SK-N-SH (cell line): Measurements from ENCODE around the gene SND1.

Source experiments
- CHD2 ChIP-seq: fragments of 150-350 bp; IDR thresholded peaks from 2 replicates; pipeline ENCODE4 v1.6.1; 2018; ENCODE audit warnings: low read length; ENCODE audit not compliant: partially characterized antibody
- EZH2phosphoT487 ChIP-seq: fragments of 200-600 bp; sonication (generic); IDR thresholded peaks from 2 replicates; pipeline ENCODE4 v1.6.1; 2017; ENCODE audit warnings: low read depth, mixed run types, mild to moderate bottlenecking, antibody characterized with exemption, moderate library complexity, borderline replicate concordance
- GABPA ChIP-seq: IDR thresholded peaks from 2 replicates; pipeline ENCODE4 v1.4.0; 2012; ENCODE audit warnings: low read depth, mild to moderate bottlenecking
- MAX ChIP-seq: IDR thresholded peaks from 2 replicates; pipeline ENCODE4 v1.4.0; 2012; ENCODE audit warnings: low read depth
- MXI1 ChIP-seq: IDR thresholded peaks from 2 replicates; pipeline ENCODE4 v1.6.1; 2012; ENCODE audit warnings: mild to moderate bottlenecking, low read depth, low read length, improper control_type of control experiment
- RCOR1 ChIP-seq: fragments of 150-350 bp; IDR thresholded peaks from 2 replicates; pipeline ENCODE4 v1.6.1; 2017; ENCODE audit warnings: antibody characterized with exemption, low read length
- SMC3 ChIP-seq: IDR thresholded peaks from 2 replicates; pipeline ENCODE4 v1.6.1; 2012; ENCODE audit warnings: low read depth, low read length, improper control_type of control experiment
- USF2 ChIP-seq: fragments of 150-350 bp; IDR thresholded peaks from 2 replicates; pipeline ENCODE4 v1.6.1; 2017; ENCODE audit warnings: antibody characterized with exemption, low read length, low read depth, borderline replicate concordance
- YY1 ChIP-seq: IDR thresholded peaks from 2 replicates; pipeline ENCODE4 v1.4.0; 2012; ENCODE audit warnings: low read depth, mild to moderate bottlenecking
- ZBTB33 ChIP-seq: IDR thresholded peaks from 2 replicates; pipeline ENCODE4 v1.4.0; 2012; ENCODE audit warnings: low read depth, borderline replicate concordance
- TF ChIP-seq, protein P1 (sequence below): fragments of 200-600 bp; sonication (generic); IDR thresholded peaks from 2 replicates; pipeline ENCODE4 v1.6.1; 2017; ENCODE audit warnings: antibody characterized with exemption, mild to moderate bottlenecking, moderate library complexity
- TF ChIP-seq, protein P2 (sequence below): IDR thresholded peaks from 2 replicates; pipeline ENCODE4 v1.6.1; 2012; ENCODE audit warnings: mild to moderate bottlenecking, low read depth, low read length, moderate library complexity

- TF ChIP-seq, protein P1, sequence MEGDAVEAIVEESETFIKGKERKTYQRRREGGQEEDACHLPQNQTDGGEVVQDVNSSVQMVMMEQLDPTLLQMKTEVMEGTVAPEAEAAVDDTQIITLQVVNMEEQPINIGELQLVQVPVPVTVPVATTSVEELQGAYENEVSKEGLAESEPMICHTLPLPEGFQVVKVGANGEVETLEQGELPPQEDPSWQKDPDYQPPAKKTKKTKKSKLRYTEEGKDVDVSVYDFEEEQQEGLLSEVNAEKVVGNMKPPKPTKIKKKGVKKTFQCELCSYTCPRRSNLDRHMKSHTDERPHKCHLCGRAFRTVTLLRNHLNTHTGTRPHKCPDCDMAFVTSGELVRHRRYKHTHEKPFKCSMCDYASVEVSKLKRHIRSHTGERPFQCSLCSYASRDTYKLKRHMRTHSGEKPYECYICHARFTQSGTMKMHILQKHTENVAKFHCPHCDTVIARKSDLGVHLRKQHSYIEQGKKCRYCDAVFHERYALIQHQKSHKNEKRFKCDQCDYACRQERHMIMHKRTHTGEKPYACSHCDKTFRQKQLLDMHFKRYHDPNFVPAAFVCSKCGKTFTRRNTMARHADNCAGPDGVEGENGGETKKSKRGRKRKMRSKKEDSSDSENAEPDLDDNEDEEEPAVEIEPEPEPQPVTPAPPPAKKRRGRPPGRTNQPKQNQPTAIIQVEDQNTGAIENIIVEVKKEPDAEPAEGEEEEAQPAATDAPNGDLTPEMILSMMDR = no peak; the same call in 1 of the 2 replicates
- no peak for TF ChIP-seq EZH2phosphoT487
- no peak for TF ChIP-seq USF2
- TF ChIP-seq RCOR1 = no peak
- no peak for TF ChIP-seq CHD2
- no peak for TF ChIP-seq MXI1
- TF ChIP-seq MAX = no peak
- TF ChIP-seq YY1 = no peak
- no peak for TF ChIP-seq ZBTB33
- no peak for TF ChIP-seq GABPA
- TF ChIP-seq, protein P2, sequence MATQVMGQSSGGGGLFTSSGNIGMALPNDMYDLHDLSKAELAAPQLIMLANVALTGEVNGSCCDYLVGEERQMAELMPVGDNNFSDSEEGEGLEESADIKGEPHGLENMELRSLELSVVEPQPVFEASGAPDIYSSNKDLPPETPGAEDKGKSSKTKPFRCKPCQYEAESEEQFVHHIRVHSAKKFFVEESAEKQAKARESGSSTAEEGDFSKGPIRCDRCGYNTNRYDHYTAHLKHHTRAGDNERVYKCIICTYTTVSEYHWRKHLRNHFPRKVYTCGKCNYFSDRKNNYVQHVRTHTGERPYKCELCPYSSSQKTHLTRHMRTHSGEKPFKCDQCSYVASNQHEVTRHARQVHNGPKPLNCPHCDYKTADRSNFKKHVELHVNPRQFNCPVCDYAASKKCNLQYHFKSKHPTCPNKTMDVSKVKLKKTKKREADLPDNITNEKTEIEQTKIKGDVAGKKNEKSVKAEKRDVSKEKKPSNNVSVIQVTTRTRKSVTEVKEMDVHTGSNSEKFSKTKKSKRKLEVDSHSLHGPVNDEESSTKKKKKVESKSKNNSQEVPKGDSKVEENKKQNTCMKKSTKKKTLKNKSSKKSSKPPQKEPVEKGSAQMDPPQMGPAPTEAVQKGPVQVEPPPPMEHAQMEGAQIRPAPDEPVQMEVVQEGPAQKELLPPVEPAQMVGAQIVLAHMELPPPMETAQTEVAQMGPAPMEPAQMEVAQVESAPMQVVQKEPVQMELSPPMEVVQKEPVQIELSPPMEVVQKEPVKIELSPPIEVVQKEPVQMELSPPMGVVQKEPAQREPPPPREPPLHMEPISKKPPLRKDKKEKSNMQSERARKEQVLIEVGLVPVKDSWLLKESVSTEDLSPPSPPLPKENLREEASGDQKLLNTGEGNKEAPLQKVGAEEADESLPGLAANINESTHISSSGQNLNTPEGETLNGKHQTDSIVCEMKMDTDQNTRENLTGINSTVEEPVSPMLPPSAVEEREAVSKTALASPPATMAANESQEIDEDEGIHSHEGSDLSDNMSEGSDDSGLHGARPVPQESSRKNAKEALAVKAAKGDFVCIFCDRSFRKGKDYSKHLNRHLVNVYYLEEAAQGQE = no peak
- TF ChIP-seq SMC3 = no peak
Measured at GRCh38 chr7:127654404-127655394, 2.7 kb downstream of the SND1 start.
